Lower leg skin (tissue), 4 donors: ENCODE measurements around the gene CAPN5. TPM values are rescaled to one million over a fixed set of nuclear protein-coding genes. Genes with fewer than 3 reads are reported as not detected.

Experiments
- DNase-seq, 2 donors: peaks; one replicate each; pipeline ENCODE4 v3.0.0-alpha.2; 2019; ENCODE audit warnings: low spot score in 2 of 2
- H3K4me3 ChIP-seq: fragments of 200-600 bp; sonication (generic); 2 replicates; pipeline ENCODE4 v1.5.1; 2017; ENCODE audit warnings: mild to moderate bottlenecking, low read depth; ENCODE audit not compliant: poor library complexity, severe bottlenecking
- CTCF ChIP-seq, 3 donors: fragments of 450-650 bp; IDR thresholded peaks; one replicate each; pipeline ENCODE4 v1.5.1; 2016; ENCODE audit warnings: antibody characterized with exemption in 3 of 3, mild to moderate bottlenecking in 3 of 3, moderate library complexity in 2 of 3
- POLR2A ChIP-seq, 2 donors: fragments of 450-650 bp; IDR thresholded peaks; one replicate each; pipeline ENCODE4 v1.6.1; 2016 to 2017; ENCODE audit warnings: antibody characterized with exemption in 2 of 2, mild to moderate bottlenecking in 1 of 2, moderate library complexity in 1 of 2
- WGBS, 2 donors: methylation state at CpG; one replicate each; pipeline ENCODE4 v1.1.5; 2018; 5-methylcytosine and 5-hydroxymethylcytosine counted together
- intact Hi-C: fragments of 100-400 bp; cut with DNase I; formaldehyde crosslinking; loops from one replicate; pipeline ENCODE4 v1.15.0; 2023; ENCODE audit warnings: low total_unique reads
- total RNA-seq, 4 donors: library from RNA; depleted of rRNA; stranded (reverse); fragments of >200 nt; gene quantifications; one replicate each; pipeline ENCODE4 v1.1.0, GENCODE V29; 2016

CAPN5 gene
- total RNA-seq, 4 donors from 2014 or later, result 0.38 to 1.9 (median 1.2) TPM

GRCh38 chr11:77107950-77108349 is 41.2 kb downstream of the CAPN5 start:
- DNase-seq, result no peak
- no peak for TF ChIP-seq CTCF (IDR thresholded peaks at IDR 0.05)
- no peak for TF ChIP-seq POLR2A (IDR thresholded peaks at IDR 0.05)
- WGBS, 2 donors, result 47 to 72% methylated on average over 3 of the region's 3 CpGs
- H3K4me3 ChIP-seq, result no peak overlapping the region
- intact Hi-C loops, result loop anchor here (10.0 kb wide), 1 partner anchor 383 kb away; no protein-coding TSS in a partner anchor

GRCh38 chr11:77108436-77108835 is 41.7 kb downstream of the CAPN5 start:
- intact Hi-C loops, result loop anchor here (10.0 kb wide), 1 partner anchor 384 kb away; no protein-coding TSS in a partner anchor
- H3K4me3 ChIP-seq, result no peak overlapping the region
- 90 to 91% methylated on average over 9 of the region's 9 CpGs for WGBS, 2 donors
- no peak for DNase-seq
- TF ChIP-seq CTCF (IDR thresholded peaks at IDR 0.05) (no peak), POLR2A (IDR thresholded peaks at IDR 0.05) (no peak)

- TF ChIP-seq POLR2A (IDR thresholded peaks at IDR 0.05) (no peak), CTCF (IDR thresholded peaks at IDR 0.05) (no peak)
- DNase-seq, result no peak
Observed at GRCh38 chr11:77109236-77110019, 42.7 kb downstream of the CAPN5 start.

GRCh38 chr11:77110836-77111235 is 44.1 kb downstream of the CAPN5 start:
- H3K4me3 ChIP-seq, result no peak overlapping the region
- 89 to 94% methylated on average over 6 of the region's 6 CpGs for WGBS, 2 donors
- intact Hi-C loops, result no loop called here
- no peak for DNase-seq
- no peak for TF ChIP-seq POLR2A (IDR thresholded peaks at IDR 0.05)
- TF ChIP-seq CTCF (IDR thresholded peaks at IDR 0.05), result no peak

More at GRCh38 chr11:77109236-77110019, 42.7 kb downstream of the CAPN5 start:
- no peak overlapping the region for H3K4me3 ChIP-seq
- intact Hi-C loops, result loop anchor here (10.0 kb wide), 1 partner anchor 385 kb away; no protein-coding TSS in a partner anchor
- WGBS, 2 donors, result 76 to 78% methylated on average over 11 of the region's 11 CpGs

- WGBS, 2 donors, result 92% methylated on average over 3 of the region's 3 CpGs
- no peak overlapping the region for H3K4me3 ChIP-seq
- intact Hi-C loops, result no loop called here
- no peak for TF ChIP-seq POLR2A (IDR thresholded peaks at IDR 0.05)
- DNase-seq, result no peak
Observed at GRCh38 chr11:77111277-77111676, 44.5 kb downstream of the CAPN5 start.

GRCh38 chr11:77111946-77112345 is 45.2 kb downstream of the CAPN5 start:
- no peak for DNase-seq
- TF ChIP-seq POLR2A (IDR thresholded peaks at IDR 0.05) (no peak), CTCF (IDR thresholded peaks at IDR 0.05) (no peak)

More at GRCh38 chr11:77111946-77112345, 45.2 kb downstream of the CAPN5 start:
- intact Hi-C loops, result no loop called here
- 96 to 97% methylated on average over 6 of the region's 6 CpGs for WGBS, 2 donors
- H3K4me3 ChIP-seq, result no peak overlapping the region
